ENCODE data around the gene KHSRP.

DNA sequence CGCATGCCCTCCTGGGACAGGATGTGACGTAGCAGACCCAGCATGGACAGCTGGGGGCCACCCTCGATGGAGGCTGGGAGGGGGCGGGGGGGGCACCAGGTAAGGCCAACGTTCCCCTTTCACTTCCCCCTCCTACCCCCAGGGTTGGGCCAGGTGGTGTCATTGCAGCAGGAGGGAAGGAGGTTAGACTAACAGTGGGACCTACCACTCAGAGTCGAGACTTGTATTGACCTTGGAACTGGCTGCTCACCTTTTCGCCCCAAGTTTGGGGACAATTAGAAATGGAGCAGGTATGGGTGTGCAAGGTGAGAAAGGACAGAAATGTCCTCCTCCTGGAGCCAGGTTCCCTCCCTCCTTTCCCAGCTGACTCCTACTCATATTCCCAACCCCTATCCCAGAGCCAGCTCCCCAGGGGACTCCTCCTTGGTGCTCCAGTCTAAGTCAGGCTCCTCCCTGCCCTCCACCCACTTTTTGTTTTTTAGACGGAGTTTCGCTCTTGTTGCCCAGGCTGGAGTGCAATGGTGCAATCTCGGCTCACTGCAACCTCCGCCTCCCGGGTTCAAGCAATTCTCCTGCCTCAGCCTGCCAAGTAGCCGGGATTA is 17.6 kb upstream of the KHSRP start:
- TF ChIP-seq, protein P1, sequence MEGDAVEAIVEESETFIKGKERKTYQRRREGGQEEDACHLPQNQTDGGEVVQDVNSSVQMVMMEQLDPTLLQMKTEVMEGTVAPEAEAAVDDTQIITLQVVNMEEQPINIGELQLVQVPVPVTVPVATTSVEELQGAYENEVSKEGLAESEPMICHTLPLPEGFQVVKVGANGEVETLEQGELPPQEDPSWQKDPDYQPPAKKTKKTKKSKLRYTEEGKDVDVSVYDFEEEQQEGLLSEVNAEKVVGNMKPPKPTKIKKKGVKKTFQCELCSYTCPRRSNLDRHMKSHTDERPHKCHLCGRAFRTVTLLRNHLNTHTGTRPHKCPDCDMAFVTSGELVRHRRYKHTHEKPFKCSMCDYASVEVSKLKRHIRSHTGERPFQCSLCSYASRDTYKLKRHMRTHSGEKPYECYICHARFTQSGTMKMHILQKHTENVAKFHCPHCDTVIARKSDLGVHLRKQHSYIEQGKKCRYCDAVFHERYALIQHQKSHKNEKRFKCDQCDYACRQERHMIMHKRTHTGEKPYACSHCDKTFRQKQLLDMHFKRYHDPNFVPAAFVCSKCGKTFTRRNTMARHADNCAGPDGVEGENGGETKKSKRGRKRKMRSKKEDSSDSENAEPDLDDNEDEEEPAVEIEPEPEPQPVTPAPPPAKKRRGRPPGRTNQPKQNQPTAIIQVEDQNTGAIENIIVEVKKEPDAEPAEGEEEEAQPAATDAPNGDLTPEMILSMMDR (conservative IDR thresholded peaks at IDR 0.05; ENCODE audit: low read depth, low read length): no peak
- TF ChIP-seq EZH2 (IDR thresholded peaks at IDR 0.05; ENCODE audit: low read length, unreplicated experiment): no peak
